Stimulated activated naive CD8-positive, alpha-beta T cell treated with anti-CD3 and anti-CD28 coated beads, Interleukin-15, Interleukin-2, amounts not matched to agents 100 ng/mL and 50 ng/mL, for 24 hours (primary cell): ENCODE results near the gene TCF3.
"Not testable (repeated sequence)": the region's sequence is repeated elsewhere in the genome, so short reads cannot be mapped to it uniquely, and the experiment has no call there.

Source experiments
- H3K27ac Mint-ChIP-seq: one replicate; pipeline ENCODE4 v1.8.0; 2021; ENCODE audit warnings: mild to moderate bottlenecking, mixed read lengths
- H3K27me3 Mint-ChIP-seq: one replicate; pipeline ENCODE4 v1.8.0; 2021; ENCODE audit warnings: mixed read lengths
- H3K36me3 Mint-ChIP-seq: one replicate; pipeline ENCODE4 v1.8.0; 2021; ENCODE audit warnings: low read depth, mixed read lengths
- H3K4me1 Mint-ChIP-seq: one replicate; pipeline ENCODE4 v1.8.0; 2021; ENCODE audit warnings: low read depth, mixed read lengths
- H3K4me3 Mint-ChIP-seq: one replicate; pipeline ENCODE4 v1.8.0; 2021; ENCODE audit warnings: mild to moderate bottlenecking, mixed read lengths
- H3K9me3 Mint-ChIP-seq: one replicate; pipeline ENCODE4 v1.8.0; 2021; ENCODE audit warnings: mixed read lengths

TCF3 gene

GRCh38 chr19:1663227-1663626, 10.8 kb upstream of the TCF3 start:
- H3K4me3 Mint-ChIP-seq, H3K27ac Mint-ChIP-seq, H3K9me3 Mint-ChIP-seq, H3K36me3 Mint-ChIP-seq, H3K27me3 Mint-ChIP-seq: not testable (repeated sequence)
- peaks cover 35% of the 10 kb centered on the region for H3K4me1 Mint-ChIP-seq

GRCh38 chr19:1661995-1662394, 9.6 kb upstream of the TCF3 start:
- H3K36me3 Mint-ChIP-seq = no peaks in the 10 kb centered on the region
- H3K4me1 Mint-ChIP-seq = peaks cover 30% of the 10 kb centered on the region
- H3K4me3 Mint-ChIP-seq = no peak overlapping the region
- H3K27me3 Mint-ChIP-seq = no peaks in the 10 kb centered on the region
- no peak overlapping the region for H3K27ac Mint-ChIP-seq
- no peaks in the 10 kb centered on the region for H3K9me3 Mint-ChIP-seq

- no peaks in the 10 kb centered on the region for H3K36me3 Mint-ChIP-seq
- H3K4me3 Mint-ChIP-seq = no peak overlapping the region
- no peaks in the 10 kb centered on the region for H3K27me3 Mint-ChIP-seq
- no peaks in the 10 kb centered on the region for H3K9me3 Mint-ChIP-seq
- H3K27ac Mint-ChIP-seq = no peak overlapping the region
- H3K4me1 Mint-ChIP-seq = peaks cover 30% of the 10 kb centered on the region
Observed at GRCh38 chr19:1659084-1659427, 6.6 kb upstream of the TCF3 start.

GRCh38 chr19:1658150-1659083, 6.0 kb upstream of the TCF3 start:
- Mint-ChIP-seq H3K4me1 (peaks cover 26% of the 10 kb centered on the region), H3K27ac (no peak overlapping the region), H3K9me3 (no peaks in the 10 kb centered on the region), H3K36me3 (no peaks in the 10 kb centered on the region), H3K27me3 (no peaks in the 10 kb centered on the region), H3K4me3 (no peak overlapping the region)

- no peaks in the 10 kb centered on the region for H3K9me3 Mint-ChIP-seq
- no peaks in the 10 kb centered on the region for H3K36me3 Mint-ChIP-seq
- peaks cover 26% of the 10 kb centered on the region for H3K4me1 Mint-ChIP-seq
- no peaks in the 10 kb centered on the region for H3K27me3 Mint-ChIP-seq
- no peak overlapping the region for H3K27ac Mint-ChIP-seq
- H3K4me3 Mint-ChIP-seq = no peak overlapping the region
Observed at GRCh38 chr19:1657746-1658145, 5.3 kb upstream of the TCF3 start.

- Mint-ChIP-seq H3K27me3 (no peaks in the 10 kb centered on the region), H3K9me3 (no peaks in the 10 kb centered on the region), H3K4me3 (no peak overlapping the region), H3K36me3 (no peaks in the 10 kb centered on the region), H3K27ac (no peak overlapping the region), H3K4me1 (peaks cover 24% of the 10 kb centered on the region)
Observed at GRCh38 chr19:1656988-1657536, 4.6 kb upstream of the TCF3 start.

GRCh38 chr19:1655987-1656608, 3.7 kb upstream of the TCF3 start:
- H3K9me3 Mint-ChIP-seq = no peaks in the 10 kb centered on the region
- no peak overlapping the region for H3K27ac Mint-ChIP-seq
- H3K36me3 Mint-ChIP-seq = no peaks in the 10 kb centered on the region
- H3K4me1 Mint-ChIP-seq = peaks cover 18% of the 10 kb centered on the region
- H3K4me3 Mint-ChIP-seq = no peak overlapping the region
- no peaks in the 10 kb centered on the region for H3K27me3 Mint-ChIP-seq

- Mint-ChIP-seq H3K36me3 (no peaks in the 10 kb centered on the region), H3K4me3 (no peak overlapping the region), H3K27ac (no peak overlapping the region), H3K27me3 (no peaks in the 10 kb centered on the region), H3K9me3 (no peaks in the 10 kb centered on the region), H3K4me1 (peaks cover 19% of the 10 kb centered on the region)
Observed at GRCh38 chr19:1655131-1655981, 2.9 kb upstream of the TCF3 start.

- Mint-ChIP-seq H3K4me1 (peaks cover 27% of the 10 kb centered on the region), H3K4me3 (no peak overlapping the region), H3K27ac (no peak overlapping the region), H3K27me3 (no peaks in the 10 kb centered on the region), H3K36me3 (peaks cover 1% of the 10 kb centered on the region), H3K9me3 (no peaks in the 10 kb centered on the region)
Observed at GRCh38 chr19:1654178-1654792, 1.9 kb upstream of the TCF3 start.

- peak overlapping the region; percentile 82 for H3K4me3 Mint-ChIP-seq
- H3K27me3 Mint-ChIP-seq = no peaks in the 10 kb centered on the region
- peaks cover 34% of the 10 kb centered on the region for H3K4me1 Mint-ChIP-seq
Observed at GRCh38 chr19:1653300-1653628, 849 bp upstream of the TCF3 start.

GRCh38 chr19:1651568-1652291, 685 bp downstream of the TCF3 start:
- Mint-ChIP-seq H3K4me3 (peak overlapping the region; percentile 91), H3K9me3 (no peaks in the 10 kb centered on the region), H3K36me3 (peaks cover 7% of the 10 kb centered on the region), H3K27me3 (no peaks in the 10 kb centered on the region), H3K27ac (peak overlapping the region; percentile 97), H3K4me1 (peaks cover 34% of the 10 kb centered on the region)

More at GRCh38 chr19:1653300-1653628, 849 bp upstream of the TCF3 start:
- Mint-ChIP-seq H3K36me3 (peaks cover 7% of the 10 kb centered on the region), H3K27ac (peak overlapping the region; percentile 87), H3K9me3 (no peaks in the 10 kb centered on the region)

- no peaks in the 10 kb centered on the region for H3K9me3 Mint-ChIP-seq
- H3K4me3 Mint-ChIP-seq = peak overlapping the region; percentile 91
- no peaks in the 10 kb centered on the region for H3K27me3 Mint-ChIP-seq
- peaks cover 7% of the 10 kb centered on the region for H3K36me3 Mint-ChIP-seq
- H3K27ac Mint-ChIP-seq = peak overlapping the region; percentile 97
- peaks cover 34% of the 10 kb centered on the region for H3K4me1 Mint-ChIP-seq
Observed at GRCh38 chr19:1650650-1651567, 1.5 kb downstream of the TCF3 start.
